NCI-H446 (cell line): ENCODE data around the gene TANGO6.

Source experiments
- DNase-seq, 2 experiments: peaks; one replicate each; lab custom pipeline; 2025; lab: John Stamatoyannopoulos, UW

TANGO6 gene

GRCh38 chr16:68866933-68867332 lies 23.6 kb downstream of the TANGO6 start:
- no peak for DNase-seq

- DNase-seq = no peak
Measured at GRCh38 chr16:68869492-68870088, 26.3 kb downstream of the TANGO6 start.

GRCh38 chr16:68873635-68874471 lies 30.5 kb downstream of the TANGO6 start:
- DNase-seq = no peak

GRCh38 chr16:68875871-68876270 lies 32.5 kb downstream of the TANGO6 start:
- no peak for DNase-seq

- DNase-seq = no peak
Measured at GRCh38 chr16:68883685-68884084, 40.4 kb downstream of the TANGO6 start.

- no peak for DNase-seq
Measured at GRCh38 chr16:68884401-68884800, 41.1 kb downstream of the TANGO6 start.

- DNase-seq = peak; percentile 3 to 24
Measured at GRCh38 chr16:68884861-68885720, 41.8 kb downstream of the TANGO6 start.

- DNase-seq = no peak
Measured at GRCh38 chr16:68887107-68887506, 43.8 kb downstream of the TANGO6 start.

- no peak for DNase-seq
Measured at GRCh38 chr16:68889508-68890150, 46.3 kb downstream of the TANGO6 start.

GRCh38 chr16:68892214-68892613 lies 48.9 kb downstream of the TANGO6 start:
- no peak for DNase-seq

GRCh38 chr16:68892898-68893297 lies 49.6 kb downstream of the TANGO6 start:
- no peak for DNase-seq

- DNase-seq = no peak
Measured at GRCh38 chr16:68893710-68894705, 50.7 kb downstream of the TANGO6 start.

GRCh38 chr16:68894714-68895113 lies 51.4 kb downstream of the TANGO6 start:
- no peak for DNase-seq

- DNase-seq = no peak
Measured at GRCh38 chr16:68898026-68898425, 54.7 kb downstream of the TANGO6 start.

- DNase-seq = no peak
Measured at GRCh38 chr16:68900009-68900408, 56.7 kb downstream of the TANGO6 start.

GRCh38 chr16:68902003-68902968 lies 59.0 kb downstream of the TANGO6 start:
- DNase-seq = peak in 1 of 2 experiments; percentile 32

- DNase-seq = no peak
Measured at GRCh38 chr16:68902969-68903345, 59.6 kb downstream of the TANGO6 start.

- no peak for DNase-seq
Measured at GRCh38 chr16:68907297-68907696, 64.0 kb downstream of the TANGO6 start.

GRCh38 chr16:68907781-68908181 lies 64.5 kb downstream of the TANGO6 start:
- DNase-seq = no peak
